Left ventricle myocardium superior (tissue), 1 donor: ENCODE results near the gene FTO. TPM values are rescaled to one million over a fixed set of nuclear protein-coding genes. Genes with fewer than 3 reads are reported as not detected.
"Not testable (repeated sequence)": the region's sequence is repeated elsewhere in the genome, so short reads cannot be mapped to it uniquely, and the experiment has no call there.

Source experiments
- ATAC-seq: fragments of 200-7000 bp; cut with Tn5 transposase; one replicate; pipeline ENCODE4 v1.9.1; 2020; ENCODE audit warnings: mild to moderate bottlenecking, moderate library complexity
- DNase-seq: peaks from one replicate; pipeline ENCODE4 v3.0.0-alpha.2; 2020
- intact Hi-C: fragments of 100-400 bp; cut with micrococcal nuclease; formaldehyde crosslinking; loops from one replicate; pipeline ENCODE4 v1.11.0; 2022
- total RNA-seq: library from RNA; stranded (reverse); fragmentation: NEBNext Ultra II Directional; extraction: Animal tissue kit (Norgen Biotek cat#: 25700); gene quantifications from one replicate; pipeline ENCODE4 v1.2.1, GENCODE V29; 2021
- donor health status: DM: no; HTN: yes; CAD: no; lungs with severe emphysema.

FTO gene
- total RNA-seq, 1 donor from 2014 or later = 71.8 TPM

DNA sequence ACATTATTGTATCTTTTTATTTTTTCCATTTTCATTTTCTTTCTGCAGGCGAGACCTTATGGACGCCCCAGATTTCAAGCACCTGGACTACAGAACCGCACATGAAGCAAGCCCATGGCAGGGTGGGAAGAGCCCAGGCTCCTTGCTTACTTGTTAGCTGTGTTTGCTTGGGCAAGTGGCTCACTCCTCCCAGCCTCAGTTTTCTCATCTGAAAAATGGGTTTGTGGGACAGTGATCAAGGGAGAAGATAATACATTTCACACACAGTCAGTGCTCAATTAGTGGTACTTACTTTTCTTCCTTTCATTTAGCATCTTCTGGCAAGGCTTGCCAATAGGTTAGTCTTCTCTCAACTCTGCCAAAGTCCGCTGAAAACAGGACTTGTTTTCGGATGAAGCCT is 465.2 kb downstream of the FTO start:
- intact Hi-C loops = no loop called here
- DNase-seq (no peak), ATAC-seq (no peak)

DNA sequence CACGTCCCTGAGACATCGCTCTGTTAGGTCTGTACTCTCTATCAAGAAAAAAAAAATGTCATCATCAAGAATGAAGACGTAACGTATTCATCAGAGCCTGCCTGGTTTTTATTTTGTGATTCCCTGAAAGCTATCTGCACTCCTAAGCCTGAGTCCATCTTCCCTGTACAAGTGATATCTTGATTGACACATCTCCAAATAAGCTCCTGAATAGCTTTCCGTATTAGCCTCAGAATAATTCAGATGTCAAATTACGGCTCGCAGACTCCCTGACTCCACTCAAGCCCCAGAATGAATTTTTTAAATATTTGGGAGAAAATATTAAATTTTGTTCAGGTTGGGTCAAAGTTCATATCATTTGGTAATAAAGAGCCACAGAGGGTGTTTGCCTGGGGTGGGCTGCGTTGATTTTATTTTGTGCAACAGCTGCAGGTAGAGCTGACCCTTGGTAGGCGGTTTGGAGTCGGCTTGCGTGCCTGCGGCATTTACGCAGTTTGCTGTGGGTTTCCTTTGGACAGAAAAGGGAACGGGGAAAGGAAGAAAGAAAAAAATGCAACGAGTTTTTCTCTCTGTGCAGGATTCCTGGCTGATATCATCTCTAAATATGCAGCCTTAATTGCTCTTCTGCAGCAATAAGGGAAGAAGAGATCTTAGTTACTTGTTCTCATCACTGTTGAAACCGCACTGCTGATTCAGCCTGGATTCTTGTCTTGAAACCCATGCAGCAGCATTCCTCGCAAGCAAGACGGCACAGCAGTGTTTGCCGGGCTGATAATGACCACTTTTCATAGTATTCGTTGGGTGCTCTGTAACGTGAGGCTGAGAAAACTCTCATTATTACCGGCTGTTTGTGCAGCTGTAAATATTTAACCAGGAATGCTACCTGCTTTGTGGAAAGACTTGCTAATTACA is 467.9 kb downstream of the FTO start:
- no peak for DNase-seq
- no peak for ATAC-seq
- intact Hi-C loops = no loop called here

DNA sequence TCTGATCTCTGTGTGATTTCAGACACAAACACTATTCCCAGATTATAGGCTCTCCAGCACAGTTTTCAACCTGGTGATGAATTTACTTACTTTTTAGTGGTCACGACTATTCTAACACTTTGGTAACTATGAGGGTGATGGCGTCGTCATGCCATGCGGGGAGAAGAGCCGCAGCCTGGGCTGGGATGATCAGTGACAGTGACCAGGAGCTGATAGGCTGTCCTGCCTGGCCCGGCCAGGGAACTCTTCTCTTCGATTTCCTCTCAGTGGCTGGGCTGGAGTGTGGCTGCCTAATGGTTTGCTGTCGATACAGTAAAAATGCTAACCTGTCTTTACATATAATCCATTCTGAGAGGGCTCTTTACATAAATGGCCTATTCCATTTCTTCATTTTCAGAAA is 469.5 kb downstream of the FTO start:
- no peak for DNase-seq
- ATAC-seq = no peak
- intact Hi-C loops = no loop called here

DNA sequence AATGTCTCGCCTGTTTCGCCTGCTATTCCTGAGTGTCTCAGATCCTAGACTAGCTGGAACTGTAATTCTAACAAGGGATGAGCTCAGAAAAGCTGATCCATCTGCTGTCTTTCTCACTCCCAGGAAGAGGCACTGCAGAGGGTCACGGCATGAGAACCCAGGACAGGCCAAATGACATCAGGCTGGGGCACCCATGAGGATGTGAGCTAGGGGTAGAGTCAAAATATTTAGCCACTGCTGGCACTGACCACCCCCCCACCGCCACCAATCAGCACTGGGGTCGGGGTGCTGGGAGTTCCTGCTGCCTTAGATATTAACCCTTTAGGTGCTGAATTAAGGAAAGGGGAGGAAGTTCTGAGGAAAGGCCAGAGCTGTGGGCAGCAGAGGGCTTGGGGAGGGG is 470.2 kb downstream of the FTO start:
- ATAC-seq (no peak), DNase-seq (no peak)
- intact Hi-C loops = no loop called here

DNA sequence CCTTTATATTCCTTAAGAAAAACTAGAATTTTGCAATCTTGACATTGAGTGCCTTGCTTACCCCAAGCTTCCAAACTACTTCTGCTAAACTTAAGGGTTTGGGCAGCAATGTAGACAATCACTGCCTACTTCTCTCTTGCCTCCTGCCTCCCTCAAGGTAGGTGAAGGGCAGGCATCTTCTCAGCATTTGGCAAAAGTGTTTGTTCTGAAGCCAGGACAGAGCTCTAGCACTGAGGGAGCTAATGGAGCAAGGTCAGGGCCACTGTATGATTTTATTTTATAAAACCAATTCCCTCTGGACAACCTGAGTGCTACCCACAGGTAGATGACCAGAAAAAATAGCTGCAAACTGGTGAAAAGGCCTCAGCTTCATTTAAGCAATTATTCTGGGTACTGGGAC is 470.8 kb downstream of the FTO start:
- no peak for DNase-seq
- peak; percentile 31 for ATAC-seq
- intact Hi-C loops = no loop called here

DNA sequence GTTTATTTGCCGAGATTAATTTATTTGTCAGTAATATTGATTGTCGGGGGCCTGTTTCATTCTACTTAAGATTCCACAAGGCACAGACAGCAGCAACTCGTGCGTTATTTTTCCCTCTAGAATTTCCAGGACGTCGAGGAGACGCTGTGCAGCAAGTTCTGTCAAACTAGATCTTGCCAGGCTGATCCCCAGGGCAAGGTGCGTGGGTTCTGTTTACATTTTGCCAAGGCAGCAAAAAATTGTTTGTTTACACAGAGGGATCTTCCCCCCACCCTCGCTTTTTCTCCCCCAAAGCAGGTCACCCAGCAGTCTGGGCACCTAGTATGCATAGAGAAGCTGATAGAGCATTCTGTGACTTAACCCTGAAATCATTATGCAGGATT is 471.2 kb downstream of the FTO start:
- intact Hi-C loops = no loop called here
- ATAC-seq = no peak
- no peak for DNase-seq

DNA sequence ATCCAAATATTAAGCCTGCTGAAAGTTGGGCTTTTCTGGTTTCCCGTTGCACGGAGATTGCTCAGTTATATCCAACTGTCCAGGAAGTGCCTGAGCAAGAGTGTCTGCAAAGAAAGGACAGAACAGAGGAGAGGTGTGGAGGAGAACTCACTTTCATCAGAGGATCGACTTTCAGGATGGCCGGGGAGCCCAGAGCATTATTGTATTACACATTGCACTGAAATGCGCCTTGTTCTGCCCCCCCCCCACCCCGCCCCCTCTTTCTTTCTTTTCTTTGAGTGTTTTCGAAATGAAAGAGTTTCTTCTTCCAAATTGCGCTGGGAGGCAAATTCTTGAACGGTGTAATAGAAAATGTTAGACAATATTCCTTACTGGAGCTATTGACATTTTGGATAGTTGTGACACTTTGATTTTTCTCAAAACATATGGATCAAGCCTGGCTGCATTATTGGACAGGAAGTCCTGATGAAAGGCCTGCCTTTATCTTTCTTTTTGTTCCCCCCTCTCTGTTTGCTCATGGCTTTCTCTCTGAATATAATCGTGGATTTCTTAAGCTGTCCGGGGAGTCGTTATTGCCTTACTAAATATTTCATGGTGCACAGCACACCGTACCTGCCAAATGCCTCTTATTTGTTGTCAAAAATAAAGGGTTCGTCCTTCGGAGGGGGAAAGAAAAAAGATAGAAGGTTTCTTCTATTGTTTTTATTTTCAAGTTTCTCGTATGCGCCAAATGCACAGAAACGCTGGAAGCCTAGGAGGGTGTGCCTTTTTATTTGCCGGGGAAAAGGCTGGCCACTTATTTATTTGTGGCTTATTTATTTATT is 471.8 kb downstream of the FTO start:
- intact Hi-C loops = no loop called here
- DNase-seq (no peak), ATAC-seq (no peak)

DNA sequence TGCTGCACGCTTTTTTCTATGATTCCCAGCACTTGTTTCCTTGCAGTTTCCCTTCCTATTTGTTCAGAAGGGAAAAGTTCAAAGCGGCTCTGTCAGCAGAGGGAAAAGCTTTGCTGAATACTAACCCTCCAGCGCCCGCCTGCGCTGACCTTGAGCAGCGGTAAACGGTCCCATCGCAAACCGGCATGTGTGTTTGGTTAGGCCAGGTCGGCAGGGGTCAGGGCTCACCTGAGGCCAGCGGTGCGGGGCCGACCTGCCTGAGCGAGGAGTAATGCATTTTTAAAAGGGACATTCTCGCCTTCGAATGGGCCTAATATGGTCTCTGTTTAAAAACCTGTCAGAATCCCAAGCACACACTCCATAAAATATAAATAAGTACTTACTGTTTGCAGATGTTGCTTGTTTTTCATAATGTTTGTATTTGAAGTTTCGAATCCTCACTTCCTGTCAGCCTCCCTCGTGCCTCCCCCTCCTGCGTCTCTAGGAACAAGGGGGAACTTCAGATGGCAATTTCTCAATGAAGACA is 472.5 kb downstream of the FTO start:
- ATAC-seq (no peak), DNase-seq (no peak)
- intact Hi-C loops = no loop called here

DNA sequence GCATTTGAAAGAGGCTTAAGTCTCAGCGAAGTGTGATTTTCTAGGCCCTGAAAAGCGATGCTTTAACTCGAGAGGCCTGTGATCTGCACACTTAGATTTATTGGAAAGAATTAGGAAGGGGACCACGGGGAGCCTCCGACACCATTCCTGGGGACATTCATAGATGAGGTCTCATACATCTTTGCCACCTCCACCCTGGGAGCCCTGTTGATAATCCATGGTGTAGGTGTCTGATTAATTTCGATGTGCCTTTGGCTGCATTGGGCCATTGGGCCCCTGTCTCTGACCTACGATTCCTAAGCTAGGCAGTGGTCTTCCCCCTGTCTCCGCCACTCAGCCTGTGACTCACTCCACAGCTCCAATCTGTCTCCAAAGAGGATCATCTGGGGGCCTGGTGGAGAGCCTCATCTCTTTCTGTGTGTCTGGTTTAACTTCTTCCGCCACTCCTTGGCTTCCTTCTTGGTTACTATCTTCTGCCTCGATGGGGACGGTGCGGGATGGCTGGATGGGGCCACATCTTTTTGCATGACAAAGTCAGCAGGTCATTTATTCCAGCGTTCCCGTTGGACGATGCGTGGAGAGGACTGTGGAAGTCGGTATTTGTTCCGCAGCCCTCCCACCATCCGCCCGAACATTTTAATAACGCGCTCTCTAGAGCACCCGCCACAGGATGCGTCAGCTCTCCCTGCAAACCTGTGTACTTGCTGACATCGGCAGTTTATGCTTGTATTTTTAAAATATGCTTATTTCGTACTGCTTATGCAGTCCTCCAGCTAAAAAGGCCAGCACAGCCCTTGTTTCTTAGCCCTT is 473.3 kb downstream of the FTO start:
- DNase-seq = no peak
- ATAC-seq = no peak
- intact Hi-C loops = no loop called here

DNA sequence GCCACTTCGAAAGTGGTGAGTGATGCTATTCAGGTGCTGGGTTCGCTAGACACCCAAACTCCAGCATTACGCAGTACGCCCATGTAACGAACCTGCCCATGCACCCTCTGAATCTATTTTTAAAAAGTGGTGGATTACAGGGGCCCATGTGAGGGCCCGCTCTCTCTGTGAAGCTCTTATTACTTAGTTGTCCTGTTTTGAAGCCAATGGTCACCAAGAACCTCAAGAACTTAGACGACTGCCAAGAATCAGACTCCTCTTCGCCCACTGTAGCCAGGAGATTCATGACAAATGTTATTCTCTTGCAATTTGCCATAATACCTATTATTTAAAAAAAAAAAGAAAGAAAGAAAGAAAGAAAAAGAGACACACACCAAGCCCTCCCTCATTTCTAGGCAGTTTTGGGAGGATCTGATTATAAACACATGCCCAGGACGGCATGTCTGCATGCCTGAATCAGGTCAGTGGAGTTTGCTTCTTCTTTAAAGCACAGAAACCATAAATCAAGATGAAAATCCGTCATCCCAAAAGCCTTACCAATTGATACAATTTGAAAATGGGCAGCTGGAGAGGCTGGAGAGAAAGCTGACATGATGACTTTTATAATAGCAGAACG is 474.0 kb downstream of the FTO start:
- DNase-seq (no peak), ATAC-seq (peak; percentile 58)
- intact Hi-C loops = no loop called here

DNA sequence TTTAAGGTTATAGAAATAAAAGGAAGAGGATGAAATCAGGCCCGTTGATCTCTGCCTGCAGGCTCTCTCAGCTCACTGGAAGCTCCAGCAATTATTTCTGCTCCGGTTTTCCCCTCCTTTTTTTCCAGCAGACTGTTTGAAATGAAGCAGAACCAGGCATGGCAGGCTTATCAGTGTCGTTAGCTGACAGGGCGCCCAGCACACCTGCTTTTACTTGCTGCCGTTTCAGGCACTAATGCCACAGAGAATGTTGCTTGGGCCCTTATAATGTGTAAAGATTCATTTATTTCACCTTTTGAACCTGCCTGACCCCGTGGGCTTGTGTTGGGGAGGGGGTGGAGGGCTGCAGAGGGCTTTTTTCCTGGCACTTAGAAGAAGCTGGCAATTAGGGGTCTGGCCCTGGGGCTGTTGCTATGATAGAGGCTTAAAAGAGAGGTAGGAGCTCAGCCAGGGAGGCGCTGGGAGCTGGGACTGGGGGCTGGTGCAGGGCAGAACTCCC is 474.6 kb downstream of the FTO start:
- peak; percentile 82 for ATAC-seq
- DNase-seq = peak; percentile 41
- intact Hi-C loops = no loop called here

DNA sequence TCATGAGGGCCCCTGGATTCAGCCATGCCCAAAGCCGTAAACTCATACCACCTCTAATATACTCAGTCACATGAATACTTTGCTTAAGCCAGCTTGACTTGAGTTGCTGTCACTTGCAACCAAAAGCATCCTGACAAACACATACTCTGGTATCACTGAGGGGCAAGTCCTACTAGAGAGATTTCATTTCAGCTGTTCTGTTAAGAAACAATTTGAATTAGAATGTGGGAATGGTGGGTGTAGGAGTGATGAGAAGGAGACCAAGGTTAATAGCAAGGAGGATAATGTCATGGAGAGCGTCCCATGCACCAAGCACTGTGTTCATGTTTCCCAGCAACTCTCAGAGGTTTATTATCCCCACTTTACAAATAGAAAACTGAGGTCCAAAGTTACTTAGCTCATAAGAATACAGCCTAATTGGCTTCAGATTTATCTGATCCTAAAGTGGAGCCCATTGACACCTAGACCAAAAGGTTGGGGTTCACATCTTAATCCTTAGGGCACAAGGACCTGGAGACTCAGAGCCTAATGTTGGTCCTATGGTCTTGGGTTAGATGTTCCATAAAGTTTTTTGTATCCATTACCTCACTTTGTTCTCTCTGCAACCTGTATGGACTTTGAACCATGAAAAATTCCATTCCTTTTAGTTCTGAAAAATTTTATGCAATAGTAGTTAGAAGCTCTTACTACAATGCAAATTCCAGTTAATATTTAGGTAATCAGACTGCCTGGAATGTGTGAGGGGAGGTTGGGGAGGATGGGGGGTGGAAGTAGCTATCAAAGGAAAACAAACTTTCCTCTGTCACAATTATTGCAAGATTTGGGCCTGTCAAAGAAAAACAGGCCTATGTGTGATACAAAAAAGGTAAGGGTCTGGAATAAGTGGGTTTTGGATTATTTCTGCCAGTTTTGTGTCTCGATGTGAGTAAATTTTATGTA is 476.7 kb downstream of the FTO start:
- ATAC-seq (no peak), DNase-seq (no peak)
- intact Hi-C loops = no loop called here

DNA sequence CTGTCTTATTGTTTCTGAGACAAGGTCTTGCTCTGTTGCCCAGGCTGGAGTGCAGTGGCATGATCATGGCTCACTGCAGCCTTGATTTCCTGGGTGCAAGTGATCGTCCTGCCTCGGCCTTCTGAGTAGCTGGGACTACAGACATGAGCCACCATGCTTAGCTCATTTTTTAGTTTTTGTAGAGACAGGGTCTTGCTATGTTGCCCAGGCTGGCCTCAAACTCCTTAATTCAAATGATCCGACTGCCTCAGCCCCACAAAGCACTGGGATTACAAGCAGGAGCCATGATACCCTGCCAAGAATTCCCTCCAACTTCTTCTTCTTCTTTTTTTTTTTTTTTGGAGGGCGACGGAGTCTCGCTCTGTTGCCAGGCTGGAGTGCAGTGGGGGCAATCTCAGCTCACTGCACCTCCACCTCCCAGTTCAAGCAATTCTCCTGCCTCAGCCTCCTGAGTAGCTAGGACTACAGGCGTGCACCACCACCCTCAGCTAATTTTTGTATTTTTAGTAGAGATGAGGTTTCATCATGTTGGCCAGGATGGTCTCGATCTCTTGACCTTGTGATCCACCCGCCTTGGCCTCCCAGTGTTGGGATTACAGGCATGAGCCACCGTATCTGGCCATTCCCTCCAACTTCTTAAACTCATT is 477.9 kb downstream of the FTO start:
- intact Hi-C loops, ATAC-seq, DNase-seq: not testable (repeated sequence)

DNA sequence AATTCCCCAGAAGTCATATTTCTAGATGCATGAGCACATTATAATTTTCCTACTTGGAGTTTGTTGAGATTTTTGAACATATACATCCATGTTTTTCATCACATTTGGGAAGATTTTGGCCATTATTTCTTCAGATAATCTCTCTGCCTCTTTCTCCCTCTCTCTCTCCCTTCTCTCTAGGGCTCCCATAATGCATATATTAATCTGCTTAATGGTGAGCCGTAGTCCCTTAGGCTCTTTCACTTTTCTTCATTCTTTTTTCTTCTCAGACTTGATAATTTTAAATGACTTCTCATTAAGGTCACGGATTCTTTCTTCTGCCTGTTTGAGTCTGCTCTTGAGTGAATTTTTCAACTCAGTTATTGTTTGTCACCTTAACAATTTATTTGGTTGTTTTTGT is 481.1 kb downstream of the FTO start:
- DNase-seq (no peak), ATAC-seq (no peak)
- intact Hi-C loops = no loop called here

DNA sequence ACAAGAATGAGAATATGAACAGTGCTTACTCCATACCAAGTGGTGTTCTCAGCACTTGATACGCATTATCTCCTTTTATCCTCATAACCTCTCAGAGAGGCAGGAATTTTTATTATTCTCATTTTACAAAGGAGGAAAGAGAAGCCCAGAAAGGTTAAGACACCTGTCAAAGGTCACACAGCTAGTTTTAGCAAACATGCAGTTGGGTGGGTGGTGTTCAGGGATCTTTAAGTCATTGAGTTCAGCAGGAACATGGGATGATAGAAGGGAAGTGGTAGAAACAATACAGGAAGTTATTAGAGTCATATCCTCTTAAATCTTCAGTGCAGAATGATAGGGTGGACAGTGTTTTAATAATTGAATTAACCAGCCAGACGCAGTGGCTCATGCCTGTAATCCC is 487.2 kb downstream of the FTO start:
- no peak for ATAC-seq
- no peak for DNase-seq
- intact Hi-C loops = no loop called here

DNA sequence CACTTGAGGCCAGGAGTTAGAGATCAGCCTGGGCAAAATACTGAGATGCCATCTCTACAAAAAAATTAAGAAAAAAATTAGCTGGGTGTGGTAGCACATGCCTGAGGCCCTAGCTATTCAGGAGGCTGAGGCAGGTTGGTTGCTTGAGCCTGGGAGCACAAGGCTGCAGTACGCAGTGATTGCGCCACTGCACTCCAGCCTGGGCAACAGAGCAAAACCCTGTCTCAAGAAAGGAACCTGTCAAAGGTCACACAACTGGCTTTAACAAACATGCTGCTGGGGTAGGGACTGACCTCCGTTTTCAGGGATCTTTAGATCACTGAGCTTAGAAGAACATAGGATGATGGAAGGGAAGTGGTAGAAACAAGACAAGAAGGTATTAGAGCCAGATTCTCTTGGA is 487.6 kb downstream of the FTO start:
- ATAC-seq = no peak
- intact Hi-C loops = no loop called here

DNA sequence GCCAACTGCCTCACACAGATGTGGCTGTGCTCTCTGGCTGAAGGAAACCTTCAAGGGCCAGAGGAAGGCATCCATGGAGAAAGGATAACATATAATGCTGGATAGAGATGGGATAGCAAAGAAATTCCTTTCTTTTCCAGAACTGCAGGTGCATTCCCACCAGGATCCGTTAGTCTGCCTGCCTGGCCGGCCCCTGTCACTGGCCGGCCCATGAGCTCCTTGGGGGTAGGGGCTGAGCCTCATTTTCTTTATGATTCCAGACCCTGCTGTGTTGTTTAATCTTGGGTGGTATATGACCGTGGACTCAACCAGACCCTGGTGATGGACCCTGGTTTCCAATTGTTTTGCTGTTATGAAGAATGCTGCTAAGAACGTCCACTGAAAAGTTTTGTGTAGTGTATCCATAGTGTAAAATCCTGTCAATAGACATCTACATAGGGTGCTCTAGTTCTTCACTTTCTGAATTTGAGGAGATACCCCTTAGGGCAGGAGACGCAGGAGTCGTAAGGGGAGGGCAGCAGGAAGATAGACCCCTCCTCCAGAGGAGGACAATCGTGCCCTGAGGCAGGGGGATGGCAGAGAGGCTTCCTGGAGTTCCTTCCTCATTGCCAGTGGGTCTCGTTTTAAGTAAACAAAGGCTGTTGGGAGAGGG is 489.2 kb downstream of the FTO start:
- no peak for DNase-seq
- intact Hi-C loops = no loop called here
- ATAC-seq = no peak

More for the DNA sequence above, 487.6 kb downstream of the FTO start:
- DNase-seq = no peak
